Fibroblast of lung (primary cell): ENCODE results near the gene SPATA9. TPM values are rescaled to one million over a fixed set of nuclear protein-coding genes. Genes with fewer than 3 reads are reported as not detected.

Source experiments
- DNase-seq, 2 donors: peaks; one replicate each; pipeline versions ENCODE4 v3.0.0 to v3.0.0-alpha.2; 2010; ENCODE audit warnings: low read depth in 2 of 2
- H2AFZ ChIP-seq: 2 replicates; pipeline ENCODE4 v1.5.1; 2012; ENCODE audit warnings: low read length, control low read depth, inconsistent platforms
- H3K27ac ChIP-seq: 2 replicates; pipeline ENCODE4 v1.5.1; 2011; ENCODE audit warnings: low read length, control low read depth; ENCODE audit not compliant: insufficient read depth
- H3K27me3 ChIP-seq: 2 replicates; pipeline ENCODE4 v1.5.1; 2011; ENCODE audit warnings: mild to moderate bottlenecking, low read length; ENCODE audit not compliant: control insufficient read depth, insufficient read depth
- H3K36me3 ChIP-seq: 2 replicates; pipeline ENCODE4 v1.5.1; 2011; ENCODE audit warnings: low read length; ENCODE audit not compliant: control insufficient read depth, insufficient read depth
- H3K4me1 ChIP-seq: 2 replicates; pipeline ENCODE4 v1.5.1; 2011; ENCODE audit warnings: low read length; ENCODE audit not compliant: control insufficient read depth, insufficient read depth; ENCODE audit errors: extremely low read depth
- H3K4me2 ChIP-seq: 2 replicates; pipeline ENCODE4 v1.5.1; 2011; ENCODE audit warnings: low read length, control low read depth; ENCODE audit not compliant: insufficient read depth; ENCODE audit errors: extremely low read depth
- H3K4me3 ChIP-seq, 4 experiments: fragments of 200-600 bp in 1 of 4; sonication (generic) in 1 of 4; replicated peaks in 1 of 4; 2 replicates each; pipeline ENCODE4 v1.5.1; 2011 to 2016; ENCODE audit warnings: low read length in 4 of 4, low read depth in 3 of 4, mild to moderate bottlenecking in 3 of 4, control low read depth in 2 of 4, inconsistent platforms in 1 of 4, mixed read lengths in 1 of 4; ENCODE audit not compliant: insufficient read depth in 1 of 4; ENCODE audit errors: control extremely low read depth in 1 of 4
- H3K79me2 ChIP-seq: 2 replicates; pipeline ENCODE4 v1.5.1; 2012; ENCODE audit warnings: mild to moderate bottlenecking, low read length, inconsistent platforms; ENCODE audit not compliant: control insufficient read depth, insufficient read depth
- H3K9ac ChIP-seq: 2 replicates; pipeline ENCODE4 v1.5.1; 2011; ENCODE audit warnings: mild to moderate bottlenecking, low read length, control low read depth; ENCODE audit not compliant: insufficient read depth
- H3K9me3 ChIP-seq: 2 replicates; pipeline ENCODE4 v1.5.1; 2012; ENCODE audit warnings: low read depth, low read length; ENCODE audit not compliant: control insufficient read depth, insufficient read depth
- H4K20me1 ChIP-seq: 2 replicates; pipeline ENCODE4 v1.5.1; 2011; ENCODE audit warnings: low read length; ENCODE audit not compliant: control insufficient read depth, insufficient read depth; ENCODE audit errors: extremely low read depth
- EZH2 ChIP-seq: IDR thresholded peaks from 2 replicates; pipeline ENCODE4 v1.5.1; 2012; ENCODE audit warnings: low read length, control low read depth, mild to moderate bottlenecking; ENCODE audit errors: missing control alignments
- polyA plus RNA-seq, 2 donors: library from polyadenylated mRNA; depleted of rRNA in 1 of 2; stranded (reverse) in 1 of 2; unstranded in 1 of 2; fragments of >200 nt; gene quantifications; 2 replicates each; pipeline ENCODE4 v1.2.1, GENCODE V29; 2011 to 2012; ENCODE audit warnings: missing spikeins in 1 of 2
- total RNA-seq: library from RNA; depleted of rRNA; stranded (reverse); fragments of >200 nt; gene quantifications from 2 replicates; pipeline ENCODE4 v1.2.1, GENCODE V29; 2014
- TF ChIP-seq, protein P1 (sequence below), 2 donors: IDR thresholded peaks in 1 of 2; conservative IDR thresholded peaks in 1 of 2; 1 replicate in 1 of 2; 2 replicates in 1 of 2; pipeline ENCODE4 v1.5.1; 2011 to 2012; ENCODE audit warnings: low read length in 2 of 2, control low read depth in 1 of 2, inconsistent platforms in 1 of 2, low read depth in 1 of 2, mild to moderate bottlenecking in 1 of 2

SPATA9 gene
- total and polyA plus RNA-seq, 2 donors (not counting 1 experiment from before 2014, with no cell fraction given): 0.66 to 1.7 TPM

DNA sequence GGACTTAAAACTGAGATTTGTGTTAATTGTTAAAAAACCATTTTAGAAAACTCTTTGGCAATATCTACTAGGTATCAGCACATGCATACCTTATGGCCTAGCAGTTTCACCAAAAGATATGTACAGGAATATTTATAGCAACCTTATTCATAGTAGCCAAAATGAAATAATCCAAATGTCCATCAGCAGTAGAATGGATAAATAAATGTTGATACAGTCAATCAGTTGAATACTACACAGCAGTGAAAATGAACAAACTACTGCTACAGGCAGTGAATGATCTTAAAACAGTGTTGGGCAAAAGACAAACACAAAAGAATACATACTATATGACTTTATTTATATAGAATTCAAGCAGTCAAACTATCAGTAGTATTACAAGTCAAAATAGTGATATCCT is 19.8 kb downstream of the SPATA9 start:
- Histone ChIP-seq H2AFZ (no peak overlapping the region), H3K4me3 (no peak overlapping the region), H3K36me3 (no peaks in the 10 kb centered on the region), H3K27ac (no peak overlapping the region), H3K79me2 (no peaks in the 10 kb centered on the region), H4K20me1 (no peaks in the 10 kb centered on the region), H3K4me1 (peaks cover 4% of the 10 kb centered on the region), H3K4me2 (no peak overlapping the region), H3K27me3 (no peaks in the 10 kb centered on the region), H3K9me3 (no peaks in the 10 kb centered on the region), H3K9ac (no peak overlapping the region)
- DNase-seq: no peak
- TF ChIP-seq, protein P1, sequence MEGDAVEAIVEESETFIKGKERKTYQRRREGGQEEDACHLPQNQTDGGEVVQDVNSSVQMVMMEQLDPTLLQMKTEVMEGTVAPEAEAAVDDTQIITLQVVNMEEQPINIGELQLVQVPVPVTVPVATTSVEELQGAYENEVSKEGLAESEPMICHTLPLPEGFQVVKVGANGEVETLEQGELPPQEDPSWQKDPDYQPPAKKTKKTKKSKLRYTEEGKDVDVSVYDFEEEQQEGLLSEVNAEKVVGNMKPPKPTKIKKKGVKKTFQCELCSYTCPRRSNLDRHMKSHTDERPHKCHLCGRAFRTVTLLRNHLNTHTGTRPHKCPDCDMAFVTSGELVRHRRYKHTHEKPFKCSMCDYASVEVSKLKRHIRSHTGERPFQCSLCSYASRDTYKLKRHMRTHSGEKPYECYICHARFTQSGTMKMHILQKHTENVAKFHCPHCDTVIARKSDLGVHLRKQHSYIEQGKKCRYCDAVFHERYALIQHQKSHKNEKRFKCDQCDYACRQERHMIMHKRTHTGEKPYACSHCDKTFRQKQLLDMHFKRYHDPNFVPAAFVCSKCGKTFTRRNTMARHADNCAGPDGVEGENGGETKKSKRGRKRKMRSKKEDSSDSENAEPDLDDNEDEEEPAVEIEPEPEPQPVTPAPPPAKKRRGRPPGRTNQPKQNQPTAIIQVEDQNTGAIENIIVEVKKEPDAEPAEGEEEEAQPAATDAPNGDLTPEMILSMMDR (conservative IDR thresholded peaks at IDR 0.05 in 1 of 2, IDR thresholded peaks at IDR 0.05 in 1 of 2; ENCODE audit: low read depth in 1 of 2, low read length in 2 of 2): no peak
- no peak for TF ChIP-seq EZH2

- H3K27me3 ChIP-seq: no peaks in the 10 kb centered on the region
- H3K79me2 ChIP-seq: no peaks in the 10 kb centered on the region
- no peak for DNase-seq
- no peak overlapping the region for H3K4me3 ChIP-seq
- H3K4me2 ChIP-seq: no peak overlapping the region
- H3K27ac ChIP-seq: no peak overlapping the region
- TF ChIP-seq, protein P1 (conservative IDR thresholded peaks at IDR 0.05 in 1 of 2, IDR thresholded peaks at IDR 0.05 in 1 of 2; ENCODE audit: low read depth in 1 of 2, low read length in 2 of 2): no peak
- TF ChIP-seq EZH2: no peak
- no peaks in the 10 kb centered on the region for H4K20me1 ChIP-seq
- H2AFZ ChIP-seq: no peak overlapping the region
- peaks cover 4% of the 10 kb centered on the region for H3K4me1 ChIP-seq
- H3K9me3 ChIP-seq: no peaks in the 10 kb centered on the region
- H3K9ac ChIP-seq: no peak overlapping the region
- no peaks in the 10 kb centered on the region for H3K36me3 ChIP-seq
Observed at GRCh38 chr5:95660060-95660459, 22.7 kb downstream of the SPATA9 start.

GRCh38 chr5:95655575-95655974 is 27.2 kb downstream of the SPATA9 start:
- Histone ChIP-seq H4K20me1 (no peaks in the 10 kb centered on the region), H3K9me3 (no peaks in the 10 kb centered on the region), H3K36me3 (no peaks in the 10 kb centered on the region), H3K4me2 (no peak overlapping the region), H3K9ac (no peak overlapping the region), H3K27me3 (no peaks in the 10 kb centered on the region), H3K79me2 (no peaks in the 10 kb centered on the region), H3K27ac (no peak overlapping the region), H3K4me1 (no peaks in the 10 kb centered on the region), H2AFZ (no peak overlapping the region), H3K4me3 (no peak overlapping the region)
- DNase-seq: no peak
- TF ChIP-seq, protein P1 (conservative IDR thresholded peaks at IDR 0.05 in 1 of 2, IDR thresholded peaks at IDR 0.05 in 1 of 2; ENCODE audit: low read depth in 1 of 2, low read length in 2 of 2): no peak
- TF ChIP-seq EZH2: no peak
